ENCODE measurements around the gene NRXN3.

DNA sequence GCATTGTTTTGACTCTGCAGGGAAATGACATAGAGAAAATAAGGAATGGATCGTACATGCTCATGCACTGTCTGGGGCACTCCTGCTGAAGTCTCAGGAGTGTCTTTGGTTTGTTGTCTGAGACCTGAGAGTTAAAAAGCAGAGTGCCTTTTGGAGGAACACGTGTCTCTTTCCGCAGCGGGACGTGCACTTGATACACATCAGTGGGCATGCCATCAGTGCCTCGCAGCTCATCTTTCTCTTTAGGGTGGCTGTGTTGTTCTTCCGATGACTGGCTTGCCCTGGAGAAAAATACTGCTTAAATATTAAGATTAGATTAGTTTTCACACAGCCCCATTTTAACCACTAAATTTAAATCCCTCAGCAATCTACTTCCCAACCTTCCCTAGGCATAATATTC, 1205.2 kb downstream of the NRXN3 start:
- TF ChIP-seq, protein P1, sequence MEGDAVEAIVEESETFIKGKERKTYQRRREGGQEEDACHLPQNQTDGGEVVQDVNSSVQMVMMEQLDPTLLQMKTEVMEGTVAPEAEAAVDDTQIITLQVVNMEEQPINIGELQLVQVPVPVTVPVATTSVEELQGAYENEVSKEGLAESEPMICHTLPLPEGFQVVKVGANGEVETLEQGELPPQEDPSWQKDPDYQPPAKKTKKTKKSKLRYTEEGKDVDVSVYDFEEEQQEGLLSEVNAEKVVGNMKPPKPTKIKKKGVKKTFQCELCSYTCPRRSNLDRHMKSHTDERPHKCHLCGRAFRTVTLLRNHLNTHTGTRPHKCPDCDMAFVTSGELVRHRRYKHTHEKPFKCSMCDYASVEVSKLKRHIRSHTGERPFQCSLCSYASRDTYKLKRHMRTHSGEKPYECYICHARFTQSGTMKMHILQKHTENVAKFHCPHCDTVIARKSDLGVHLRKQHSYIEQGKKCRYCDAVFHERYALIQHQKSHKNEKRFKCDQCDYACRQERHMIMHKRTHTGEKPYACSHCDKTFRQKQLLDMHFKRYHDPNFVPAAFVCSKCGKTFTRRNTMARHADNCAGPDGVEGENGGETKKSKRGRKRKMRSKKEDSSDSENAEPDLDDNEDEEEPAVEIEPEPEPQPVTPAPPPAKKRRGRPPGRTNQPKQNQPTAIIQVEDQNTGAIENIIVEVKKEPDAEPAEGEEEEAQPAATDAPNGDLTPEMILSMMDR (IDR thresholded peaks at IDR 0.05) = no peak
- TF ChIP-seq RAD21 (IDR thresholded peaks at IDR 0.05; ENCODE audit: low read length) = no peak
- no peak for TF ChIP-seq EZH2phosphoT487 (IDR thresholded peaks at IDR 0.05; ENCODE audit: borderline replicate concordance, low read depth)
- TF ChIP-seq POLR2AphosphoS5 (IDR thresholded peaks at IDR 0.05; ENCODE audit: low read depth, low read length) = no peak
- no peak for TF ChIP-seq MXI1 (IDR thresholded peaks at IDR 0.05; ENCODE audit: low read depth, low read length)
- TF ChIP-seq JUND (IDR thresholded peaks at IDR 0.05) = no peak
- TF ChIP-seq EP300 (IDR thresholded peaks at IDR 0.05; ENCODE audit: borderline replicate concordance in 1 of 2, low read depth in 1 of 2, low read length in 1 of 2) = no peak
- TF ChIP-seq TCF12 (IDR thresholded peaks at IDR 0.05) = no peak
- TF ChIP-seq TAF1 (IDR thresholded peaks at IDR 0.05; ENCODE audit: borderline replicate concordance, low read depth, low read length) = no peak
- TF ChIP-seq CHD2 (IDR thresholded peaks at IDR 0.05; ENCODE audit: low read length, partially characterized antibody) = no peak
- no peak for TF ChIP-seq GATA2 (CRISPR knock-in tag; IDR thresholded peaks at IDR 0.05)
- TF ChIP-seq TEAD4 (IDR thresholded peaks at IDR 0.05; ENCODE audit: borderline replicate concordance, insufficient read depth) = no peak
- TF ChIP-seq, protein P2, sequence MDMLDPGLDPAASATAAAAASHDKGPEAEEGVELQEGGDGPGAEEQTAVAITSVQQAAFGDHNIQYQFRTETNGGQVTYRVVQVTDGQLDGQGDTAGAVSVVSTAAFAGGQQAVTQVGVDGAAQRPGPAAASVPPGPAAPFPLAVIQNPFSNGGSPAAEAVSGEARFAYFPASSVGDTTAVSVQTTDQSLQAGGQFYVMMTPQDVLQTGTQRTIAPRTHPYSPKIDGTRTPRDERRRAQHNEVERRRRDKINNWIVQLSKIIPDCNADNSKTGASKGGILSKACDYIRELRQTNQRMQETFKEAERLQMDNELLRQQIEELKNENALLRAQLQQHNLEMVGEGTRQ (IDR thresholded peaks at IDR 0.05; ENCODE audit: borderline replicate concordance, low read depth, low read length) = no peak
- no peak for TF ChIP-seq SMC3 (IDR thresholded peaks at IDR 0.05; ENCODE audit: low read depth, low read length)

All from SK-N-SH (cell line).